HEK293 (cell line): ENCODE measurements around the gene SLC18B1.
A peak's percentile ranks its signal among the peaks of the same experiment; 100 is the strongest.

Source experiments
- CTCF ChIP-seq: fragments of 450-650 bp; formaldehyde crosslinking; IDR thresholded peaks from 2 replicates; pipeline ENCODE4 v1.5.1; 2016; ENCODE audit warnings: missing biosample characterization, missing genetic modification characterization
- REST ChIP-seq: fragments of 450-650 bp; formaldehyde crosslinking; IDR thresholded peaks from 2 replicates; pipeline ENCODE4 v1.5.1; 2016; ENCODE audit warnings: missing biosample characterization, missing genetic modification characterization
- SALL2 ChIP-seq: fragments of 450-650 bp; formaldehyde crosslinking; IDR thresholded peaks from 2 replicates; pipeline ENCODE4 v1.5.0; 2017; ENCODE audit warnings: missing biosample characterization, mild to moderate bottlenecking, missing genetic modification characterization, borderline replicate concordance
- SCRT1 ChIP-seq: fragments of 450-650 bp; formaldehyde crosslinking; IDR thresholded peaks from 2 replicates; pipeline ENCODE4 v1.5.1; 2016; ENCODE audit warnings: missing biosample characterization, missing genetic modification characterization, borderline replicate concordance
- TCF7L2 ChIP-seq: IDR thresholded peaks from 2 replicates; pipeline ENCODE4 v1.6.1; 2011; ENCODE audit warnings: low read depth, mild to moderate bottlenecking, inconsistent platforms, low read length, moderate library complexity, borderline replicate concordance
- ZBTB10 ChIP-seq: fragments of 450-650 bp; formaldehyde crosslinking; IDR thresholded peaks from 2 replicates; pipeline ENCODE4 v1.5.1; 2016; ENCODE audit warnings: missing biosample characterization, missing genetic modification characterization
- ZNF10 ChIP-seq: fragments of 450-650 bp; formaldehyde crosslinking; IDR thresholded peaks from 2 replicates; pipeline ENCODE4 v1.5.1; 2017; ENCODE audit warnings: missing biosample characterization, missing genetic modification characterization
- ZNF133 ChIP-seq: fragments of 450-650 bp; formaldehyde crosslinking; IDR thresholded peaks from 2 replicates; pipeline ENCODE4 v1.5.1; 2016; ENCODE audit warnings: missing biosample characterization, missing genetic modification characterization
- ZNF239 ChIP-seq: fragments of 450-650 bp; formaldehyde crosslinking; IDR thresholded peaks from 2 replicates; pipeline ENCODE4 v1.5.1; 2016; ENCODE audit warnings: missing biosample characterization, missing genetic modification characterization
- ZNF571 ChIP-seq: fragments of 450-650 bp; formaldehyde crosslinking; IDR thresholded peaks from 2 replicates; pipeline ENCODE4 v1.5.0; 2017; ENCODE audit warnings: missing biosample characterization, missing genetic modification characterization
- ZNF776 ChIP-seq: fragments of 450-650 bp; formaldehyde crosslinking; IDR thresholded peaks from 2 replicates; pipeline ENCODE4 v1.5.0; 2017; ENCODE audit warnings: missing biosample characterization, missing genetic modification characterization, borderline replicate concordance
- ZNF785 ChIP-seq: fragments of 450-650 bp; formaldehyde crosslinking; IDR thresholded peaks from 2 replicates; pipeline ENCODE4 v1.5.1; 2016; ENCODE audit warnings: missing biosample characterization, missing genetic modification characterization
- TF ChIP-seq, protein P1 (sequence below): fragments of 450-650 bp; formaldehyde crosslinking; IDR thresholded peaks from 2 replicates; pipeline ENCODE4 v1.5.1; 2016; ENCODE audit warnings: missing biosample characterization, missing genetic modification characterization

DNA sequence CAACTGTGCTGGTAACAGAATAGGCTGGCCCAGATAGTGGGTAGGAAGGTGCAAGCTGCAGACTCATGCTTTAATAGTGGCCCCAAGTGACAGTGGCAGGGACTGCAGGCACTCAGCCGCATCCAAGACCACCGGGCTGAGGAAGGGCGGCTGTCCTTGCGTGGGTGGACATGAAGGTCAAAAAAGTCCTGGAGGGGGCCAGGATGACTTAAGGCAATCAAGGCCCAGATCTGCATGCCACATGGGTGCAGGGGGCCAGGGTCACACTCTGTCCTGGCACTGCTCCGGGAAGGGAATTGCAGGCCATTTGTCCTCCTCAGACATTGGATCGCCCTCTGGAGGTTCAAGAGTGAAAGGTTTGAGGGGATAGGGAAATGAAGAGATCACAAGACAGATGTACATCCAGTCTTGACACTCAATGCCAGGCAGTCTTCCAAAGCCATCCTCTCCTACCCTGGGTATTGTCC is 30.4 kb downstream of the SLC18B1 start:
- TF ChIP-seq CTCF (tag by site-specific recombination): peak; percentile 38; the same call in 1 of the 2 replicates
- no peak for TF ChIP-seq TCF7L2
- TF ChIP-seq ZNF571 (tag by site-specific recombination): no peak
- no peak for TF ChIP-seq ZNF133 (tag by site-specific recombination)
- TF ChIP-seq ZBTB10: no peak
- no peak for TF ChIP-seq ZNF776 (tag by site-specific recombination)
- TF ChIP-seq, protein P1, sequence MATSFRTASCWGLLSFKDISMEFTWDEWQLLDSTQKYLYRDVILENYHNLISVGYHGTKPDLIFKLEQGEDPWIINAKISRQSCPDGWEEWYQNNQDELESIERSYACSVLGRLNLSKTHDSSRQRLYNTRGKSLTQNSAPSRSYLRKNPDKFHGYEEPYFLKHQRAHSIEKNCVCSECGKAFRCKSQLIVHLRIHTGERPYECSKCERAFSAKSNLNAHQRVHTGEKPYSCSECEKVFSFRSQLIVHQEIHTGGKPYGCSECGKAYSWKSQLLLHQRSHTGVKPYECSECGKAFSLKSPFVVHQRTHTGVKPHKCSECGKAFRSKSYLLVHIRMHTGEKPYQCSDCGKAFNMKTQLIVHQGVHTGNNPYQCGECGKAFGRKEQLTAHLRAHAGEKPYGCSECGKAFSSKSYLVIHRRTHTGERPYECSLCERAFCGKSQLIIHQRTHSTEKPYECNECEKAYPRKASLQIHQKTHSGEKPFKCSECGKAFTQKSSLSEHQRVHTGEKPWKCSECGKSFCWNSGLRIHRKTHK: no peak
- TF ChIP-seq SCRT1 (tag by site-specific recombination): no peak
- TF ChIP-seq ZNF785 (tag by site-specific recombination): no peak
- no peak for TF ChIP-seq ZNF239 (tag by site-specific recombination)
- TF ChIP-seq SALL2: no peak
- TF ChIP-seq REST (tag by site-specific recombination): no peak
- no peak for TF ChIP-seq ZNF10
